Medulla oblongata (tissue), 1 donor: ENCODE data around the gene LRIT1.

Source experiments
- DNase-seq: peaks from one replicate; pipeline ENCODE4 v3.0.0-alpha.2; 2015; ENCODE audit errors: extremely low spot score

Gene LRIT1

GRCh38 chr10:84254552-84255478, 13.5 kb upstream of the LRIT1 start:
- no peak for DNase-seq

GRCh38 chr10:84248794-84249193, 7.4 kb upstream of the LRIT1 start:
- no peak for DNase-seq

- no peak for DNase-seq
These were observed 6.2 kb upstream of the LRIT1 start for GRCh38 chr10:84247496-84247895.

GRCh38 chr10:84244651-84245270, 3.4 kb upstream of the LRIT1 start, which contains the start of gene RGR:
TSS of gene RGR (plus strand) at chr10:84245053. CDS start at chr10:84245091, 38 bp downstream.
- peak; percentile 99 for DNase-seq

DNA sequence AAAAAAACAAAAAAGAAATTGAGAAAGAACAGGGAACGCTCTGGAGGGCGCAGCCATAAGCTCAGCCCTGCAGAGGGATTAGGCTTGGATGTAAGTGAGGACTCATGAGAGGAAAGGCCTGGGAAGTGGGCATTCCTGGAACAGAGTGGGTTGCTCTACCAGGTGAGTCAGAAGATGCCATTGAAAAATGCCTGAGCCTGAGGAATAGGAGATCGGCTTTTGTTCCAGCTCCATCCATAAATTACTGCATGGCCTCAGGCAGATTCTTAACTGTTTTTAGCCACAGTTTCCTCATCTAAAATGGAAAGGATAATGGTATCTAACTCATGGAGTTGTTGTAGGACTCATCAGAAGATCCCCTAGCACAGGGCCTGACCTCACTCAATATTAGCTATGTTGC, 2.4 kb upstream of the LRIT1 start:
- DNase-seq: no peak

- no peak for DNase-seq
These were observed 2.4 kb downstream of the LRIT1 start for GRCh38 chr10:84238909-84239308.

DNA sequence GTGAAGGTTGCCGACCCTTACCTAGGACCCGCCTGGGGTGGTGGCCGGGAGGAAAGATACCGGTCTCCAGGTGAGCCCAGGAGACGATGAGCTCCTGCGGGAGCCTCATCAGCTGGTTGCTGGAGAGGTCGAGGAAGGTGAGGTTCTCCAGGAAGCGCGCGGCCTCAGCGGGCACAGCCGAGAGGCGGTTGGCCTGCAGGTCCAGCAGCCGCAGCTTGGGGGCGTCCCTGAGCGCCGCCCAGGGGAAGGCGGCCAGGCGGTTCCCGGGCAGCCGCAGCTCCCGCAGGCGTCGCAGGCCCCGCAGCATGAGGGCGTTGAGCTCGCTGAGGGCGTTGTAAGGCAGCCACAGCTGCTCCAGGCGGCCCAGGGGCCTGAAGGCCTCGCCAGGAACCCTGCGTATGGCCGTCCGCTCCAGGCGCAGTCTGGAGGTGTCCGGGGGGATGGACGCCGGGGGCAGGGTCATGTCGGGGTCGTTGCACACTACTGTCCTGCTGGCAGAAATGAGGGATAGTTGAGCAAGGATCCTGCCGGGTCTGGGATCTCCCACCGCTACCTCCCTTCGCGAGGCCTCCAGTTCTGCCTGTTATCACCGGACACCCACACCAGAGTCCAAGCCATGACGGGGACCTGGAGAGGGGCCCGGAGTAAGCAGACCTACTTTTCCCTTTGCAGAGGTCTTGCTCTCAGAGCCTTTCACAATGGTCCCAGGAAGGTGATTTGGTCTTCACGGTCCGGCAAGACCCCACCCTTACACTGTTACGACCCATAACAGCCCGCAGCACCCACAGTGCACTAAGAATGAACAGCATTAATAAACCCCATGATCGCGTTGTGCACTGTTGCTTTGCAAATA, 3.9 kb downstream of the LRIT1 start:
- DNase-seq: no peak

GRCh38 chr10:84236807-84237198, 4.5 kb downstream of the LRIT1 start:
- DNase-seq: no peak

DNA sequence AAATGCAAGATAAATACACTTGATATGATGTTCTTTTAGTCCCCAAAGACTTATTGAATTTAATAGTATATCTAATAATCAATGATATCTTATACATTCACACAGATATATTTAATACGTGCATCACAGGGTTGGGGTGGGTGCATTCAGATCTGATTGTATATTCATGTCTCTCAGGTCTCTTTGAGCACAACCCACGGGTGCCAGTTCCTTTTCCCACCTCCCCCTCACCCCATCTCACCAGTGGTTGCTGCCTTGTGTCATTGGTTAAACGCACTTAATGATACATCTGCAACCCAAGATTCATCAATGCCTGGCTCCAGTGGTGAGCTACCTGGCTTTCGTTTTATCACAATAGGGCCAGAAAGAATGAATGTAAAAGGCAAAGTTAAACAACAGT, 6.2 kb downstream of the LRIT1 start:
- DNase-seq: no peak

GRCh38 chr10:84234479-84234878, 6.9 kb downstream of the LRIT1 start:
- DNase-seq: no peak

- no peak for DNase-seq
These were observed 7.4 kb downstream of the LRIT1 start for GRCh38 chr10:84233940-84234339.

DNA sequence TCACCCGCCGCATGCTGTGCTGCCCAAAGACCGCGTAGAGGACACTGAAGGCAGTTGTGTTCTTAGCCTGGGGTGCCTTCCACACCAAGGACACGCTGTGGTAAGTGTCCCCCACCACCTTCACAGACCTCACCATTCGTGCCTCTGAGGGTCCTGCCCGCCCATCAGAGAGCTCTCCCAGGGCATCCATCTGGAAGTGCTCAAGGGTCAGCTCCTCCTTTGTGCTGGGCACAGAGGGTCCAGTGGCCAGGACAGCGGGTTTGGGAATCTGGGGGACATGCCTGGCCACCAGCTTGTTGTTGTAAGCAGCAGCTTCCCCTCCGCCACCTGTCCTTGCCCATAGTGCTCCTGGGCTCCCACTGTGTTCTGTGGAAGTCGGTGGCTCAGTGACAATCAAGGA, 9.0 kb downstream of the LRIT1 start:
- DNase-seq: no peak

- no peak for DNase-seq
These were observed 11.0 kb downstream of the LRIT1 start for GRCh38 chr10:84230359-84230758.

DNA sequence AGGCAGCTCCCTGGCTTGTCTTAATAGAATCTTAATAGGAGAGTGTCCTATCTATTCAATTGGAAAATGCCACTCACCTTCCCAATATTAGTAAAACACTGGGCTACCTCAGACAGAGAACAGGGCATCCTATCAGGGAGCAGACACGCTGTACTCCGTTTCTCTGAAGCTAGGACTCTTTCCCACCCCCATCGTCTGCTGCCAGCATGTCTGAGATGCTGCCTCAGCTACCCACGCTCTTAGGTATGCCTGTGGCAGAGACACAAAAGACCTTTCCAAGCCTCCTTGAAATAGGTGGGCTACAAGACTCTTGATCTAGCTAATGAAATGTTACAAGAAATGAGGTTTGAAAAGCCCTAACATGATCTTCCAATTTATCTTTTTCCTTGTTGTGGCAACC, 13.5 kb downstream of the LRIT1 start:
- DNase-seq: no peak

DNA sequence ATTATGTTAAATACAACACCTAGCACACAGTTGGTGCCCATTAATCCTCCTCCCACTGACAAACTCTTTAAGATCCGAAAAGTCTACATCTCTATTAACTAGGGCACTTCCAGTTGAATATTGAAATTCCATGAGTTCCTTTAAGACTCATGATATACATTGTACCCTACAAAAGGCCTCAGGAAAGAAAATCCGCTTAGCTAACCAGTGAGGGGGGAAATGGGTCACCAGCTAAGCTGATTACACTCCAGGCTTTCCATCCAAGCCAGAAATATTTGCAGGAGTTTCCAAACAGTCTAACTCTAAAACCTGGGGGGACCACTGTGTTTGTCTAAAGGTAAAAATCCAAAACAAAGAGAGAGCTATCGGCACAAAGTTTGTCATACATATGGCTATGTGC, 14.7 kb downstream of the LRIT1 start:
- no peak for DNase-seq

GRCh38 chr10:84225427-84226173, 15.7 kb downstream of the LRIT1 start, which contains the start of gene LRIT2:
TSS of gene LRIT2 (minus strand) at chr10:84225544. CDS start at chr10:84225520, 24 bp downstream.
- no peak for DNase-seq

- no peak for DNase-seq
These were observed 16.8 kb downstream of the LRIT1 start for GRCh38 chr10:84224411-84225028.

GRCh38 chr10:84221916-84222315, 19.4 kb downstream of the LRIT1 start:
- no peak for DNase-seq

DNA sequence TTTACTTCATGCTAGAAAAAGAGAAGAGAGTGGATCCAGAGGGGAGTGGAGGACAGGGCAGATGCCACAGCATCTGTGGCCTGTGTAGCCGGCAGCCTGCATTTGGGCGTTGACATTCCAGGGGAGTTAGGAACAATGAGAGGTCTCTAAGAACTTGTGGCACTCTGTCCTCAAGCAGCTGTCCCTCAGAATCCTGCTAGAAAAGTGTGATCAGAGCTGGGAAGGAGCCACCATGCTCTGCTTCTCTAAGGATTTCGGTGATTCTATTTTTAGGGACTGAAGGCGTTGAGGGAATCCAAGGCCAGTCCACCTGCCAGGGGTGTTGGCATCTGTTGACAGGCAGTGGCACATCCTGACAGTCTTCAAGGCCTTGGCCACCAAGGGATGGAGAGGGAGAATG, 23.6 kb downstream of the LRIT1 start:
- no peak for DNase-seq

DNA sequence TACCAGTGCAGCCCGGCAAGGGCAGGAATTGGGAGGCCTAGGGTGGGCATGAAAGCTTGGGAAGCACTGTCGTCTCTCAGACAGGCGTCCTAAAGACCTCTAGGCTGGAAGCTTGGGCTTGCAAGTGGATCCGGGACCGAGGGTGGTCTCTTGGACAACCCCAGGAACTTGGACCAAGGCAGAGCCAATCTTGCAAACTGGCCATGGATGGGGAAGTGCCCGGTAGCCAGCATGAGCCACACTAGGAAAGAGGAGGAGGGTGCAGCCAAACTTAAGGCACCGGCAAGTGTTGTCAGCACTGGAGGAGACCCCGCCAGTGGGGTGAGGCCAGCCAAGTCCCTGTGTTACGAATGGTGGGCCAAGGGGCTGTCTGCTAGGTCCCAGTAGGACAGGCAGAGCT, 24.5 kb downstream of the LRIT1 start:
- DNase-seq: no peak
